Immature natural killer cell (primary cell): ENCODE measurements around the gene PCDHB14. TPM values are rescaled to one million over a fixed set of nuclear protein-coding genes. Genes with fewer than 3 reads are reported as not detected.

Experiments
- DNase-seq, 3 donors: peaks; one replicate each; pipeline ENCODE4 v3.0.0; 2022; ENCODE audit warnings: mixed read lengths in 1 of 3
- H3K27ac Mint-ChIP-seq, 6 donors: one replicate each; pipeline ENCODE4 v1.8.0; 2020; ENCODE audit warnings: mixed read lengths in 6 of 6, mild to moderate bottlenecking in 5 of 6, inconsistent platforms in 4 of 6, moderate library complexity in 3 of 6
- H3K27me3 Mint-ChIP-seq, 3 donors: one replicate each; pipeline ENCODE4 v1.8.0; 2020 to 2021; ENCODE audit warnings: low read depth in 3 of 3, mild to moderate bottlenecking in 3 of 3, mixed read lengths in 3 of 3, moderate library complexity in 3 of 3, inconsistent platforms in 1 of 3
- H3K36me3 Mint-ChIP-seq, 3 donors: one replicate each; pipeline ENCODE4 v1.8.0; 2020; ENCODE audit warnings: mixed read lengths in 3 of 3, inconsistent platforms in 2 of 3, mild to moderate bottlenecking in 2 of 3
- H3K4me1 Mint-ChIP-seq, 2 donors: one replicate each; pipeline ENCODE4 v1.8.0; 2020; ENCODE audit warnings: inconsistent platforms in 2 of 2, mild to moderate bottlenecking in 2 of 2, mixed read lengths in 2 of 2, moderate library complexity in 1 of 2
- H3K4me3 Mint-ChIP-seq, 5 donors: one replicate each; pipeline ENCODE4 v1.8.0; 2020; ENCODE audit warnings: mild to moderate bottlenecking in 5 of 5, mixed read lengths in 5 of 5, inconsistent platforms in 3 of 5, moderate library complexity in 3 of 5
- H3K9me3 Mint-ChIP-seq, 6 donors: one replicate each; pipeline ENCODE4 v1.8.0; 2020; ENCODE audit warnings: mild to moderate bottlenecking in 6 of 6, mixed read lengths in 6 of 6, inconsistent platforms in 4 of 6, moderate library complexity in 3 of 6
- polyA plus RNA-seq, 3 donors: library from polyadenylated mRNA; unstranded; fragments of 300-500 nt; fragmentation: Illumina TruSeq; gene quantifications; one replicate each; pipeline ENCODE4 v1.2.3, GENCODE V29; 2021

Gene PCDHB14
- polyA plus RNA-seq, 3 donors from 2014 or later, result not detected

DNA sequence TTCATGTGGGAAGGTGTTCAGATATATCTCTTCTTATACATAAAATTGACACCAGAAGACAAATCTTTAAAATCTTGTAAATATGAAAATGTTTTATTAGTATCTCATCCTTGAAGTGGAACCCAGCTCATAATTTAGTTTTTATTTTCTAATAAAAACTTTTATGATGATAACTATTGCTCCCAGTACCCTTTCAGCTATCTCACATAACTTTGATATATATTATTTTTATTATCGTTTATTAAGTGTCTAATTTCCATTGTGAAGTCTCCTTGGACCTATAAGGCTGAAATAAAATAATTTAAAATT is 38.0 kb downstream of the PCDHB14 start:
- Mint-ChIP-seq H3K36me3 (peaks cover 24 to 36% (median 30%) of the 10 kb centered on the region in 3 donors), H3K9me3 (peaks cover 74 to 99% (median 91%) of the 10 kb centered on the region in 6 donors), H3K4me1 (no peaks in the 10 kb centered on the region), H3K27ac (no peak overlapping the region), H3K4me3 (no peak overlapping the region), H3K27me3 (peaks cover 0 to 3% (median 2%) of the 10 kb centered on the region in 3 donors)
- DNase-seq, result no peak

DNA sequence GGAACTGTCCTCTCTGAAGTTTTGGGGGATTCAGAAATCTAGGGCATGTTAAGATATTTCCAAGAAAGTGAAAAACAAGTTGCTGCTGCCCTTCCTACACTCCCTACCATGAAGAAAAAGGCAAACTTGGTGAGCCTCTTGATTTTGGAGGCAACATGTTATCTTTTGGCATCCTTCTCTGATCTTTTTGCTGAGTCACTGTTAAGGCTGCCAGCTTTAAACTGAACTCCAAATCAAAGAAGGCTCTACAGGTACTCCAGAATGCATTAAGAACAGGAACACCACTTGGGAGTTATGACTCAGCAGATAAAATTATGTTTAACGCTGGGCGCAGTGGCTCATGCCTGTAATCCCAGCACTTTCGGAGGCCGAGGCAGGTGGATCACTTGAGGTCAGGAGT is 46.1 kb downstream of the PCDHB14 start:
- Mint-ChIP-seq H3K4me1 (no peaks in the 10 kb centered on the region), H3K27me3 (peaks cover 0 to 5% (median 0%) of the 10 kb centered on the region in 3 donors), H3K4me3 (no peak overlapping the region), H3K27ac (no peak overlapping the region), H3K9me3 (peaks cover 39 to 95% (median 87%) of the 10 kb centered on the region in 6 donors), H3K36me3 (peaks cover 21 to 34% (median 29%) of the 10 kb centered on the region in 3 donors)
- no peak for DNase-seq

DNA sequence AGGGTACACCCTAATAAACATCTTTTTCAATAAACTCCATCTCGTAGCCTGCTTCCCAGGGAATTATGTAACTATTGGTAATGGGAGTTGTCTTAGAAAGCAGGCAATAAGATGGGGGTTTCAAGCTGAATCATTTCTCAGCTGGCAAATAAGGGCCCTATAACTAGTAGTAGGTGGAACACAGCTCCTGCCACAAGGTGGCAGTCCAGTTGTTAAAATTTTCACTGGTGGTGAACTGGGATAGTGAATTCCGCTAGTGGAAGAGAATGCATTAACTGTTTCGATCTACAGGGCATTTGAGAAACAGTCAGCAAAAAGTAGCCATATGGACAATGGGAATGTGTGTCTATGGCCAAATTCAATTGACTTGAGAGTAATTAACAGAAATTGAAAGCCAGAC is 49.8 kb downstream of the PCDHB14 start:
- Mint-ChIP-seq H3K27ac (no peak overlapping the region), H3K9me3 (peaks cover 31 to 92% (median 80%) of the 10 kb centered on the region in 6 donors), H3K4me3 (no peak overlapping the region), H3K27me3 (no peaks in the 10 kb centered on the region), H3K36me3 (peaks cover 15 to 33% (median 21%) of the 10 kb centered on the region in 3 donors), H3K4me1 (no peaks in the 10 kb centered on the region)
- DNase-seq, result no peak

Other genes starting within 250 kb of the PCDHB14 start
- not detected for gene PCDHB1, start 172.0 kb upstream of the PCDHB14 start, polyA plus RNA-seq
- gene PCDHB2, start 128.7 kb upstream of the PCDHB14 start, polyA plus RNA-seq, result not detected
- not detected for gene PCDHB3, start 122.9 kb upstream of the PCDHB14 start, polyA plus RNA-seq
- gene PCDHB4, start 101.5 kb upstream of the PCDHB14 start, polyA plus RNA-seq, result not detected
- not detected for gene PCDHB5, start 88.1 kb upstream of the PCDHB14 start, polyA plus RNA-seq
- gene PCDHB6, start 73.3 kb upstream of the PCDHB14 start, polyA plus RNA-seq, result not detected
- not detected for gene PCDHB7, start 50.7 kb upstream of the PCDHB14 start, polyA plus RNA-seq
- gene PCDHB8, start 45.6 kb upstream of the PCDHB14 start, polyA plus RNA-seq, result not detected
- gene PCDHB16, start 41.0 kb upstream of the PCDHB14 start, polyA plus RNA-seq, result not detected
- gene PCDHB9, start 36.2 kb upstream of the PCDHB14 start, polyA plus RNA-seq, result not detected
- not detected for gene PCDHB10, start 31.0 kb upstream of the PCDHB14 start, polyA plus RNA-seq
- gene PCDHB11, start 23.7 kb upstream of the PCDHB14 start, polyA plus RNA-seq, result not detected
- gene PCDHB12, start 14.6 kb upstream of the PCDHB14 start, polyA plus RNA-seq, result not detected
- gene PCDHB13, start 9.4 kb upstream of the PCDHB14 start, polyA plus RNA-seq, result not detected
- under 1 TPM in 1 of 3 donors, not detected in 2; 0.16 TPM for gene PCDHB15, start 22.1 kb downstream of the PCDHB14 start, polyA plus RNA-seq
- not detected for gene SLC25A2, start 80.7 kb downstream of the PCDHB14 start, polyA plus RNA-seq
- 100 to 1,000 TPM; 136 to 191 (median 151) TPM for gene TAF7, start 97.4 kb downstream of the PCDHB14 start, polyA plus RNA-seq
- gene PCDHGA1, start 107.2 kb downstream of the PCDHB14 start, polyA plus RNA-seq, result not detected
- not detected for gene PCDHGA2, start 115.4 kb downstream of the PCDHB14 start, polyA plus RNA-seq
- gene PCDHGA3, start 120.5 kb downstream of the PCDHB14 start, polyA plus RNA-seq, result under 1 TPM in 1 of 3 donors, not detected in 2; 0.11 TPM
- not detected for gene PCDHGB1, start 126.8 kb downstream of the PCDHB14 start, polyA plus RNA-seq
- under 1 TPM in 2 of 3 donors, not detected in 1; 0.10 to 0.11 TPM for gene PCDHGA4, start 131.7 kb downstream of the PCDHB14 start, polyA plus RNA-seq
- not detected for gene PCDHGB2, start 136.7 kb downstream of the PCDHB14 start, polyA plus RNA-seq
- not detected for gene PCDHGA5, start 140.8 kb downstream of the PCDHB14 start, polyA plus RNA-seq
- under 1 TPM in 2 of 3 donors, not detected in 1; 0.06 to 0.15 TPM for gene PCDHGB3, start 146.9 kb downstream of the PCDHB14 start, polyA plus RNA-seq
- gene PCDHGA6, start 150.5 kb downstream of the PCDHB14 start, polyA plus RNA-seq, result not detected
- gene PCDHGA7, start 159.4 kb downstream of the PCDHB14 start, polyA plus RNA-seq, result not detected
- gene PCDHGB4, start 164.4 kb downstream of the PCDHB14 start, polyA plus RNA-seq, result under 1 TPM in 1 of 3 donors, not detected in 2; 0.13 TPM
- gene PCDHGA8, start 169.3 kb downstream of the PCDHB14 start, polyA plus RNA-seq, result under 1 TPM in 1 of 3 donors, not detected in 2; 0.07 TPM
- gene PCDHGB5, start 174.6 kb downstream of the PCDHB14 start, polyA plus RNA-seq, result 1 to 10 TPM in 2 of 3 donors, under 1 TPM in 1; 0.36 to 2.1 (median 2.0) TPM
- gene PCDHGA9, start 179.4 kb downstream of the PCDHB14 start, polyA plus RNA-seq, result under 1 TPM in 1 of 3 donors, not detected in 2; 0.04 TPM
- 1 to 10 TPM in 1 of 3 donors, under 1 TPM in 1, not detected in 1; 0.38 to 1.9 TPM for gene PCDHGB6, start 184.7 kb downstream of the PCDHB14 start, polyA plus RNA-seq
- under 1 TPM in 1 of 3 donors, not detected in 2; 0.43 TPM for gene PCDHGA10, start 189.6 kb downstream of the PCDHB14 start, polyA plus RNA-seq
- gene PCDHGB7, start 194.3 kb downstream of the PCDHB14 start, polyA plus RNA-seq, result under 1 TPM in 1 of 3 donors, not detected in 2; 0.13 TPM
- under 1 TPM in 1 of 3 donors, not detected in 2; 0.11 TPM for gene PCDHGA11, start 197.7 kb downstream of the PCDHB14 start, polyA plus RNA-seq
- under 1 TPM in 1 of 3 donors, not detected in 2; 0.25 TPM for gene PCDHGA12, start 207.2 kb downstream of the PCDHB14 start, polyA plus RNA-seq